HG03442 (cell line): ENCODE data around the gene ATP2B1.

ENCODE experiments used
- ATAC-seq: cut with Tn5 transposase; IDR thresholded peaks from one replicate; pipeline ENCODE4 v1.9.1; 2021; ENCODE audit warnings: mild to moderate bottlenecking, moderate library complexity; ENCODE audit not compliant: unreplicated experiment

ATP2B1 gene

GRCh38 chr12:89662623-89663022 lies 46.0 kb downstream of the ATP2B1 start:
- ATAC-seq = no peak

GRCh38 chr12:89661706-89662330 lies 46.8 kb downstream of the ATP2B1 start:
- ATAC-seq = peak; percentile 36

DNA sequence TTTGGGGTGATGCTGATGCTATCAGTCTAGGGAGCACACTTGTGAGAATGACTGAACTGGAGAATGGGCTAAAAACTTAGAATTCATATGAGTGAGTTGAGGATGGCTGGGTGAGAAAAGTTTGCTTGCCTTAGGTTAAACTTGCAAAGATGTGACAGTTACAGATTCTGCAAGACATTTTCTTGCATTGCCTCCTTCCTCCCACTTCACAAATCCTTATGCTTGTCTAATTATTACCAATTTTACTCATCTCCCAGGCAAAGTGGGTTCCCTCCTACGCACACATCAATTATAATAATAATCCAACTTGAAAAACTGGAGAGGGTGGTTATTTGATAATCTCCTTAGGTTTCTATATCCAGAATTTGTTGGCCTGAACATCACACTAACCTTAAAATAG lies 50.9 kb downstream of the ATP2B1 start:
- no peak for ATAC-seq

DNA sequence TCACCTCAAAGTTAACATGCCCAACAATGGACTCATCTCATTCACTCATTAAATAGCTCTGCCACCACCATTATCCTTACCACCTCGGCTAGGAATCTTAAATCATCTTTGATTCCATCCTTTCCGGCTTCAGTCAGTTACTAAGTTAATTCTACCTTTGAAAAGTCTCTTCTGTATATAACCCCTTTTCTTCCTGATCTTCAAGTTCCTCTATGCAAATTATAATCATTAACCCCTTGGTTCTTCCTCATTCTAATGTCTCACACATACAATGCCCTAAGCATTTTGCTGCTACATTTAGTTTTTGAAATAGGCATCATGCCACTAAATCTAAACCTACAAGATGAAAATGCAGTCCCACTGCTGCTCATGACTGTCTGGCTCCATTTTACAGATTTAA lies 51.6 kb downstream of the ATP2B1 start:
- ATAC-seq = no peak

DNA sequence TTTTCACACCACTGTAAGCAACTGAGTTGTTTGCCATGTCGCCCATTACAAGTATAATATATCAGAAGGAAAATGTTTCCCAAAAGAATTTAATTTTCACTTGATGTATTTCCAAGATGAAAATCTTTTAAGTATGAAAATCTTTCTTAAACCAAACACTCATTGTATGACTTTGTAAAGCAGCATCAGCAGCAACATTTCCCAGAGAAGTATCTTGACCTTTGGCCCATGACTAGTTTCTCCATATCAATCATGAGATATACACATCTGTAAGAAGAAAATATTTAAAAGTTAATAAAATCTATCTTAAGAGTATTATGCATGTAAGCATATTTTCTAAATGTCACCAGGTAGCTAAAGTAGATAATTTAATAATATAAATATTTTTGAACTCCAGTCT lies 52.8 kb downstream of the ATP2B1 start:
- ATAC-seq = no peak

DNA sequence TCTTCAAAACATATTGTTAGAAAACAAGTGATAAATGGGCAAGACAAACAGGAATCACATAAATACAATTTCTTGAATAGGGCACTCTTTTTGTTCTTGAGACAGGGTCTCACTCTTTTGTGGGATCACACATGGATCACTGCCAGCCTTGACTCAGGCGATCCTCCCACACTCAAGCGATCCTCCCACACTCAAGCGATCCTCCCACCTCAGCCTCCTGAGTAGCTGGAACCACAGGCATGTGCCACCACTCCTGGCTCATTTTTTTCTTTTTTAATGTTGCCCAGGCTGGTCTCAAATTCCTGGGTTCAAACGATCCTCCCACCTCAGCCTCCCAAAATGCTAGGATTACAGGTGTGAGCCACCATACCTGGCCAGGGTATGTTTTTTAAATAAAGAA lies 57.4 kb downstream of the ATP2B1 start:
- ATAC-seq = no peak

DNA sequence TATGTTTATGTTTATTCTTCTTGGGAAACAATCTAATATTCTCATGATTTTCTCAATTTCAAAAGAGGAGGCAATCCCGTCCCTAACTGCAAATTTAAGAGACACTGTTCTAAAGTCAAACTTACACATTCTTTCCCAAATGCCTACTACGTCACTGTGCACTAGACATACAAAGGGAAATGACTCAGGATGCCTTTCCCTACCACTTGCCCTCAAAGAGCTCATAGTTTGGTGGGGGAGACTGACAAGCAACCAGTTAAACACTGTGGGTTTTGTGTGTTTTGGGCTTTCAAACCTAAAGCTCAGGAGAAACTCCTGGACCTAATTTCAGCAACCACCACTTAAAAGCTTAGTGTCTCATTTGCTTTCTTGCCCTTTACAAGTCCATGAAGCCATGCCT lies 58.4 kb downstream of the ATP2B1 start:
- ATAC-seq = no peak

DNA sequence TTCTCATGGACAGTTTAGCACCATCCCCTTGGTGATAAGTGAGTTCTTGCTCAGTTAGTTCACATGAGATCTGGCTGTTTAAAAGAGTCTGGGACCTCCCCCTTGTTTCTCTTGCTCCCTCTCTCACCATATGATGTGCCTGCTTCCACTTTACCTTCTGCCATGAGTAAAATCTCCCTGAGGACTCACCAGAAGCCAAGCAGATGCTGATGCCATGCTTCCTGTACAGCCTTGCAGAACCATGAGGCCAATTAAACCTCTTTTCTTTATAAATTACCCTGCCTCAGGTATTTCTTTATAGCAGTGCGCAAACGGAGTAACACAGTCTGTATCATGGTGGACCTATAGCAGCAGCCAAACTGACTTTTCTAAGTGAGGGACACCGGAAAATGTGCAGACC lies 58.8 kb downstream of the ATP2B1 start:
- no peak for ATAC-seq

DNA sequence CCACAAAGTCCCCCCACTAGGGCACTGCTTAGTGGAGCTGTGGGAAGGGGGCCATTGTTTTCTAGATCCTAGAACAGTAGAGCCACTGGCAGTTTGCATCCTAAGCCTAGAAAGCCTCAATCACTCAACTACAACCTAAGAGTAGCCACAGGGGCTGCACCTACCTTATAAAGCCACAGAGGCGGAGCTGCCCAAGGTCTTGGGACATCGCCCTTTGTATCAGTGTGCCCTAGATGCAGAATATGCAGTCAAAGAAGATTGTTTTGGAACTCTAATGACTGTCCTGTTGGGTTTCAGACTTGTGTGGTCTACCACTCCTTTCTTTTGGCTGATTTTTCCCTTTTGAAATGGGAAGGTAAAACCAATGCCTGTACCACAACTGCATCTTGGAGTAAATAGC lies 59.5 kb downstream of the ATP2B1 start:
- no peak for ATAC-seq

DNA sequence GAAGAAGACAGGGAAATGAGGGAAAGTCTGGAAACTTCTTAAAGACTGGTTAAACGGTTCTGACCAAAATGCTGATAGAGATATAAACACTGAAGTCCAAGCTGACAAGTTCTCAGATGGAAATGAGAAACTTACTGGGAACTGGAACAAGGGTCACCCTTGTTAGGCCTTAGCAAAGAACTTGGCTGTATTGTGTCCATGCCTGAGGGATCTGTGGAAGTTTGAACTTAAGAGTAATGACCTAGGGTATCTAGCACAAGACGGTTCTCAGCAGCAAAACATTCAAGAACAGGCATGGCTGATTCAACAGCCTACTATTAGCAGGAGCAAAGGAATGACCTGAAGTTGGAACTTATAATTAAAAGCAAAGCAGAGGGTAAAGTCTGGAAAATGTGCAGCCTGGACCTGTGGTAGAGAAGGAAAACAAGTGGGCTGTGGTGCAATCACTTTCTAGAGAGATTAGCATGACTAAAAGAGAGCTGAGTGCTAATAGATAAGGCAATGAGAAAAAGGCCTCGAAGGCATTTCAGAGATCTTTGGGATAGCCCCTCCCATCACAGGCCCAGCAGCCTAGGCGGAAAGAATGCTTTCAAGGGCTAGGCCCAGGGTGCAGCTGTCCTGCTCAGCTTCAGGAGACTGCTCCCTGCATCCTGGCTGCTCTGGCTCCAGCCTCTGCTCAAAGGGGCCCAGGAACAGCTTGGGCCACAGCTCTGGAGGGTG lies 60.3 kb downstream of the ATP2B1 start:
- no peak for ATAC-seq

GRCh38 chr12:89645434-89645833 lies 63.2 kb downstream of the ATP2B1 start:
- no peak for ATAC-seq

- ATAC-seq = no peak
Measured at GRCh38 chr12:89642959-89643358, 65.7 kb downstream of the ATP2B1 start.

- no peak for ATAC-seq
Measured at GRCh38 chr12:89636776-89637160, 71.9 kb downstream of the ATP2B1 start.

- ATAC-seq = no peak
Measured at GRCh38 chr12:89636052-89636775, 72.4 kb downstream of the ATP2B1 start.

GRCh38 chr12:89634508-89634907 lies 74.1 kb downstream of the ATP2B1 start:
- ATAC-seq = no peak

- ATAC-seq = no peak
Measured at GRCh38 chr12:89632778-89633177, 75.9 kb downstream of the ATP2B1 start.

DNA sequence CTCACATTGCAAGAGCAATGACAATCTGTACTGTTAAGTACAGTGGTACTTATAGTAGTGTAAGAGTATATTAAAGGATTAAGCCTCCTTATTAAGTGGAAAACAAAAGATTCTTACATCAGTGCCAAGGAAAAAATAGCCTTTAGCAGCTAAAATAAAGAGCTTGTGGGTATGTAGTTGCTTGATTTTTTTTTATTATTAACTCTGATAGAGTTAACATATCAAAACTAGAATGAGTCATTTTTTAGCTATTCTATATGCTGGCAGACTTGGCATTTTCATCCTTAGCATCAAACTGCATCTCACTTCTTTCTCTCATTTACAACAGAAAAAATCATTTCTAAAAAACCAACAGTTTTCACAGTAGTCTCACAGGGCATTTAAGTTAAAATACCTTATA lies 86.5 kb downstream of the ATP2B1 start:
- ATAC-seq = no peak

GRCh38 chr12:89621521-89621920 lies 87.1 kb downstream of the ATP2B1 start:
- no peak for ATAC-seq

DNA sequence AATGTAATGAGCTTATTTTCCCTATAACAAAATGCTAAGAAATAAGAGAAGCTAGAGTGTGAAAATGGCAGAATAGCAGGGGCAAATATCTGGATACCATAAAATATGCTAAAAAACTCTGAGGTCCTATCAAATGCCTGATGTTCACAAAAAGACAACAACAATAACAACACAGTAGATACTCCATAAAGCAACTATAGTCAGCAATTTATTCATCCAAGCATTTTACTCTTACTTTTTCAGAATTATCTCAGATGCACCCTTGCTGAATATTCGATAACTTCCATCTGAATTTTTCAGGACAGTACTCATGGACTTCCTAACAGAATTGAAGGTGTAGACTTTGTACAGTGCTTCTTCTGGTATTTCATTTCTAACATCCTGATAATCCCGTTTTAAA lies 88.9 kb downstream of the ATP2B1 start:
- ATAC-seq = no peak

DNA sequence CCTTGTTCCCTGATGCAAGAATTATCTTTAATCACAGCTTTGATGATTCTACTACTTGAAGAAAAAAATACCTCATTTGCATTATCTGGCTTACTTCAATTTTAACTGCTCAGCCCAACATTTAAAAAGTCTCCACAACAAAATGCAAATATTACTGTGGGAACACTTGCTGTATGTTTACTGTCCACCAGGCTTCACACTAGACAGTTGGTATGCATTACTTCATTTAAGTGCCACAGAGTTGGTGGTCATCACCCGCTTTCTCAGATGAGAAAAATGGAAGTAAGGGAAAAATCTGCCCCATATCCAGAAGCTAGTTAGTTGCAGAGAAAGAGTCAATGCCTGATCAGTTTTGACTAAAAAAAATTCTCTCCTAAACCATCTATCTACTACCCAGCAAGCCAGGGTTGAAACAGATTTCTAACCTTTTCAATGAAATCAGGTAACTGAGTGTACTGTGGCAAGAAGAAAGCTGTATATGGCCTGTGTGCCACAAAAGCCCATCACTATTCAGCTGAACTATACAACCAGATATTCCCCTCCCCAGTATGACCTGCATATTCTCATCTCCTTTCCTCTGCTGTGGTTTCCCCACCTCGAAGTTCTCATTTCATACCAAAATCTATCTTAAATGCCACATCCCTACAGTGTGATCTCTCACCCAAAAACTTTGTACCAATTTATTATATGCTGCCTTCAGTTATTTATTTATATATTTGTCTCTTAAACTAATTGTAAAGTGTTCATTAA lies 90.3 kb downstream of the ATP2B1 start:
- no peak for ATAC-seq

GRCh38 chr12:89610366-89610765 lies 98.3 kb downstream of the ATP2B1 start:
- ATAC-seq = no peak

DNA sequence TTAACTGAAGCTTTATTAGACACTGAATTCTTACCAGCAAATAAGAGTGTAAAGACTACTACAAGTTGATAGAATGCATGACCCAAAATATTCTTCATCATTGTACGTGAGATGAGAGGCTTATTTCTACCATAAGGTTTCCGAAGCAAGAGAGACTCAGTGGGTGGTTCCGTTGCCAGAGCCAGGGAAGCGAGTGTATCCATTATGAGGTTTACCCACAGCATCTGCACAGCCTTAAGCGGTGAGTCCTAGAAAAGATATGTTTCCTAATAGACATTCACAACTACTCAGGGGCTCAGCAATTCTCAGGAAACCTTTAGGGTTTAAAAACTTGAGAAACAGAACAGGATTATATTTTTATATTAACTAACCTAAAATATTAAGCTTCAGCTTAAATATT lies 105.0 kb downstream of the ATP2B1 start:
- no peak for ATAC-seq
